Activated CD4-positive, alpha-beta T cell treated with anti-CD3 and anti-CD28 coated beads, Interleukin-2, amount 10 ng/mL, durations not matched to agents 7 days and 5 days (primary cell): ENCODE data around the gene ETDA. TPM values are rescaled to one million over a fixed set of nuclear protein-coding genes. Genes with fewer than 3 reads are reported as not detected.

Experiments
- CTCF ChIA-PET: fragments of 350-600 bp; sonication (Branson Sonifier 250); formaldehyde crosslinking; loops from one replicate; lab custom pipeline; 2021; ENCODE audit warnings: antibody characterized with exemption; lab: Charles Lee
- POLR2A ChIA-PET: fragments of 350-600 bp; sonication (Branson Sonifier 250); formaldehyde crosslinking; loops from one replicate; lab custom pipeline; 2021; ENCODE audit warnings: antibody characterized with exemption; lab: Charles Lee
- DNase-seq: peaks from one replicate; pipeline ENCODE4 v3.0.0-alpha.2; 2020
- H3K27ac Mint-ChIP-seq: one replicate; pipeline ENCODE4 v1.8.0; 2021; ENCODE audit warnings: mild to moderate bottlenecking, moderate library complexity, mixed read lengths
- H3K27me3 Mint-ChIP-seq: one replicate; pipeline ENCODE4 v1.8.0; 2021; ENCODE audit warnings: mixed read lengths
- H3K36me3 Mint-ChIP-seq: one replicate; pipeline ENCODE4 v1.8.0; 2021; ENCODE audit warnings: low read depth, mixed read lengths
- H3K4me1 Mint-ChIP-seq: one replicate; pipeline ENCODE4 v1.8.0; 2021; ENCODE audit warnings: mixed read lengths
- H3K4me3 Mint-ChIP-seq: one replicate; pipeline ENCODE4 v1.8.0; 2021; ENCODE audit warnings: mild to moderate bottlenecking, moderate library complexity, mixed read lengths
- H3K9me3 Mint-ChIP-seq: one replicate; pipeline ENCODE4 v1.8.0; 2021; ENCODE audit warnings: mixed read lengths
- total RNA-seq, 2 experiments: library from RNA; stranded (reverse); gene quantifications; one replicate each; pipeline ENCODE4 v1.2.3, GENCODE V29; 2021

The ETDA gene
- total RNA-seq, 2 experiments from 2014 or later = not detected

DNA sequence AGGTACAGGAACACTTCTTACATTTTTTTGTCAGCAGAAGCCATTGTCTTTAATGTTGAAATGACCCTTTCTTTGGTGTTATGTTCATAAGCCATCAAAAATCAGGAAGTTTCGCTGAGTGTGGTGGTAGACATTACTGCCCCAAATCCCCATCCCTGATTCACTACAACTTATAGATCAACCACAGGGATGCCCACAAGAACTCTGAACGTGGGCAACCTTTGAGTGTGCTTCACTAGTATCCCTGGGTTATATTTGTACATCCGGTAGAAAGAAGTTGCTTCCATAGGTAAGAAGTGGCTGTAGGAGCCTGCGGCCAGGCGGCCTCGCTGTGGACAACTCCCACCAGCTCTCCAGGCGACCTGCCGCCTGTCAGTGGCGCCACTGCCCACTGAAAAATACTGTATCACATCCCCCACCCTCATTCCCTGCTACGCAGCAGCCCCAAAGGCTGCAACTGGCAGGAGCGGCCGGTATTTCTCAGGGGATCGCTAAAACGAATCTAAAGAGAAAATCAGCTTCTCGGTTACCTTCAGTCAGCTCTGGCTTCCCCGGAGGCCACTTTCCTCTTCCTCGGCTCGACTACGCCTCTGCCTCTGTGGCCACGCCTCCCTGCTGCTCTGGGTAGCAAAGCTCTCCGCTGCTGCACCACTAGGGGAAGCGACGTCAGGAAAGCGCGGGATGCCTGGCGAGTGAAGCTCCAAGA lies 43.5 kb downstream of the ETDA start:
- peaks cover 30% of the 10 kb centered on the region for H3K36me3 Mint-ChIP-seq
- ChIA-PET CTCF (interaction anchor here (0.6 to 1.3 kb wide), 3 partner anchors 8 to 74 kb away, joined by 3 to 4 read pairs (median 3); no protein-coding TSS in a partner anchor), POLR2A (no interaction called here)
- H3K4me3 Mint-ChIP-seq = peak overlapping the region; percentile 79
- peaks cover 9% of the 10 kb centered on the region for H3K9me3 Mint-ChIP-seq
- peaks cover 26% of the 10 kb centered on the region for H3K4me1 Mint-ChIP-seq
- no peaks in the 10 kb centered on the region for H3K27me3 Mint-ChIP-seq
- H3K27ac Mint-ChIP-seq = peak overlapping the region; percentile 91
- DNase-seq = peak; percentile 69

DNA sequence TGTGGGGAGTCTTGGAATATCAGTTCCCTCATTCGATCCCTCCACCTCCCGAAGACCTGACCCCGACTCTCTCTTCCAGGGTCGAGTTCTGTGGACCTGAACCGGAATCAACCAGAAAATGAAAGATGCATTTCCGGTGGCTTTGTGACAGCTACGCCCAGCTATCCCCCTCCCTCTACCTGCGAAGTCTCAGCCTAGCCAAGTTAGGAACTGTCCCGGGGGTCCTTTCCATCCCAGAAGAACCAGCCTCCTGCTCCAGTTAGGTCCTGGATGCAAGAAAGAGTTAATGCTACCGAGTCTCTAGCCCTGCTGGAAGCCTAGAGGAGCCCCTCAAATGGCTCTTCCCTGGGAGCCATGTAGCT lies 44.1 kb downstream of the ETDA start:
- H3K36me3 Mint-ChIP-seq = peaks cover 26% of the 10 kb centered on the region
- CTCF ChIA-PET = interaction anchor here (0.6 to 1.3 kb wide), 3 partner anchors 9 to 73 kb away, joined by 3 to 4 read pairs (median 3); no protein-coding TSS in a partner anchor
- peaks cover 6% of the 10 kb centered on the region for H3K9me3 Mint-ChIP-seq
- no peaks in the 10 kb centered on the region for H3K27me3 Mint-ChIP-seq
- peak overlapping the region; percentile 91 for H3K27ac Mint-ChIP-seq
- DNase-seq = no peak
- POLR2A ChIA-PET = no interaction called here
- H3K4me1 Mint-ChIP-seq = peaks cover 26% of the 10 kb centered on the region
- peak overlapping the region; percentile 79 for H3K4me3 Mint-ChIP-seq

DNA sequence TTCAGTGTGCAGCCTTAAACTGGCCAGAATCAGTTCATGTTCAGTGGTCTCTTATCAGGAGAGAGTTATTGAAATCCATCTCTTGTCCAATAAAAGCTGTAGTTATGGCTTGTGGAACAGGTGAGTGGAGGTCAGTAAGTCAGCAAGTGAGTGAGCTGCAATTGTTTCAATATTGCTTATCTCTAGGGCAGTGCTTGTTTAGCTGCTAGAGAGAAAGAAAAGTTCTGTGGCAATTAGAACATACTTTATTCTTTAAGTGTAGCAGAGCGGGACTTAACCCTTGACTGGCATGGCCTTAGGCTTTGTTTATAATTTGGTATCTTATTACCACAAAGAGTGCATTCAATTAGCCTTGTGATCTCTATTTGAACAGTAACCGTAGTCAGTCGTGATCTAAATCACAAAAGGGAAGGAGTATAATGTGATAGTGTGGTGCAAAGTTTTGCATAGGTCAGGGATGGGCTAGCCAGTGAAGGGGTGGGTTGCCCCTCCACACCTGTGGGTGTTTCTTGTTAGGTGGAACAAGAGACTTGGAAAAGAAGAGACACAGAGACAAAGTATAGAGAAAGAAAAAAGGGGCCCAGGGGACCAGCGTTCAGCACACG lies 50.5 kb downstream of the ETDA start:
- Mint-ChIP-seq H3K4me1 (peaks cover 4% of the 10 kb centered on the region), H3K27ac (no peak overlapping the region), H3K36me3 (peaks cover 2% of the 10 kb centered on the region), H3K4me3 (no peak overlapping the region), H3K27me3 (no peaks in the 10 kb centered on the region), H3K9me3 (no peaks in the 10 kb centered on the region)
- ChIA-PET CTCF (interaction anchor here (1.0 kb wide), 1 partner anchor 8 kb away, joined by 4 read pairs; no protein-coding TSS in a partner anchor), POLR2A (no interaction called here)
- no peak for DNase-seq

Other genes with a start within 250 kb of the ETDA start
- gene RTL8B, start 229.5 kb upstream of the ETDA start, total RNA-seq = under 1 TPM; 0.12 TPM
- gene RTL8C, start 219.7 kb upstream of the ETDA start, total RNA-seq = 10 to 100 TPM; 15.0 to 15.6 TPM
- gene RTL8A, start 199.9 kb upstream of the ETDA start, total RNA-seq = 10 to 100 TPM; 12.1 to 13.5 TPM
- under 1 TPM in 1 of 2 experiments, not detected in 1; 0.06 TPM for gene SMIM10L2B, start 153.3 kb upstream of the ETDA start, total RNA-seq
- gene ETDB, start 131.5 kb upstream of the ETDA start, total RNA-seq = not detected
- gene CT55, start 80.7 kb upstream of the ETDA start, total RNA-seq = not detected
- not detected for gene ETDC, start 57.4 kb downstream of the ETDA start, total RNA-seq
- gene ZNF75D, start 92.0 kb downstream of the ETDA start, total RNA-seq = 10 to 100 TPM; 12.5 to 14.8 TPM
- gene ZNF449, start 92.7 kb downstream of the ETDA start, total RNA-seq = 1 to 10 TPM; 4.4 to 5.3 TPM
- gene SMIM10L2A, start 169.9 kb downstream of the ETDA start, total RNA-seq = under 1 TPM; 0.56 to 0.60 TPM